ENCODE measurements around the gene RNF40.
A peak's percentile ranks its signal among the peaks of the same experiment; 100 is the strongest.

Gene RNF40

DNA sequence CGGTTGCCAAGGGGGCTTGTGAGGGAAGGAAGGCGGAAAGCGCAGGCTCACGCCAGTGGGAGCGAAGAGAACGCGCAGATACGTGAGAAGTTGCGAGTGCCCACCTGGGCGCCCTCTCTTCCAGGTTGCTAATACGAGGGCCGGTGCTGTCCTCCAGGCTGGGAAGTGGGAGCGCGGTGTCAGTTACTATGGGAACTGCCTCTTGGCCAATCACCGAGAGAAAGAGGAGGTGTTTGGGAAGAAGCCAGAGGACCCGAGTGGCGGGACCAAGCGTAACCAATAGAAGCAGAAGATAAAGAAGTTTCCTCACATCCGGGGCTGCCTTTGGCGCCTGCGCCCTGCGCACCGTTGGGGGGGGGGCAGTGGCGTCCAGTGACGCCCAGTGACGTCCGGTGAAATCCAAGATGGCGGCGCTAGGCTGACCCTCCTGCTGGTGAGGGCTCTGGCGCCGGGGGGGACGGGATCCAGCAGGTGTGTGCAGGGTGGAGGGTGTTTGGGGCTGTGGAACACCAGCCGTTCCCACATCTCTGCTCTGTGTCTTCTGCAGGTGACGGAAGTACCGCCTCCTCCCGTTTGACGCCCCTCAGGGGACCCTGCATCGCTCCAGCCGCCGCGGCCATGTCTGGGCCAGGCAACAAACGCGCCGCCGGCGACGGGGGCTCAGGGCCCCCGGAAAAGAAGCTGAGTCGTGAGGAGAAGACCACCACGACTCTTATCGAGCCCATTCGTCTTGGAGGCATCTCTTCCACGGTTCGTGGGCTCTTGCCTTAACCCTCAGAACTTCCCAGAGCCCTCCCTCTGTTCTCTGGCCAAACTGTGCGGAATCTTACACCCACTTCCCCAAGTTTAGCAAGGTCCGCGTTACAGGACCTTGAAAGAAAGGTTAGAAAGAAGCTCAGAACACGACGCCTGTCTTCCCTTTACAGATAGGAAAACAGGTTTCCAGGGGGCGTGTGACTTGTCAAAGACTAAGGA, at the start of gene RNF40, which contains the start of gene CFAP119:
Gene RNF40, plus strand, starts transcription at position 395 of the 975 bp plus-strand sequence. Its CDS starts 224 bp downstream, at position 619.
Gene CFAP119, minus strand, starts transcription at position 135 of the 975 bp plus-strand sequence. CDS start 314 bp downstream, outside the sequence.
- DNase-seq, result peak; percentile 99

DNA sequence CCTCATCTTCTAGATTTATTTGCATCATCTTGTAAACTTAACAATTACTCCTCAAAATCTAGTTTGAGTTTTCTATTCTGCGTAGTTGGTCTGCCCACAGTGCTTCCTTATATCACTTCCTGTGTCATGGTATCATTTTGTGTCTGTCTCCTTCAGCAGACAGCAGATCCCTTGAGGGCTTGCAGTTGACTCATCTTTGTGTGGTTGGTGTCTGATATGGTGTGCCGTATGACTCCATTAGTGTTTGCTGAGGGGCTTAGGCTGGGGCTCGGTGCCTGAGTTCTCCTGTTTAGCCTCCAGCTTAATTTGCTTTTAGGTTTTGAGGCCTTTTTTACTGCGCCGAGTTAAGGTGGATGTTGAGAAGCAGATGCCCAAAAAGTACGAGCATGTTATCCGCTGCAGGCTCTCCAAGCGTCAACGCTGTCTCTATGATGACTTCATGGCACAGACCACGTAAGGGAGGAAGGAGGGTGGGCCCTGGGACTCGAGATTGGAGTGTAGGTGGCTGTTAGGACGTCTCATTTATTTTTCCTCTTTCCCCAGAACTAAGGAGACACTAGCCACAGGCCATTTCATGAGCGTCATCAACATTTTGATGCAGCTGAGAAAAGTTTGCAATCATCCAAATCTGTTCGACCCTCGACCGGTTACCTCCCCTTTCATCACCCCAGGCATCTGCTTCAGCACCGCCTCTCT, 46.2 kb upstream of the RNF40 start:
- DNase-seq, result no peak

DNA sequence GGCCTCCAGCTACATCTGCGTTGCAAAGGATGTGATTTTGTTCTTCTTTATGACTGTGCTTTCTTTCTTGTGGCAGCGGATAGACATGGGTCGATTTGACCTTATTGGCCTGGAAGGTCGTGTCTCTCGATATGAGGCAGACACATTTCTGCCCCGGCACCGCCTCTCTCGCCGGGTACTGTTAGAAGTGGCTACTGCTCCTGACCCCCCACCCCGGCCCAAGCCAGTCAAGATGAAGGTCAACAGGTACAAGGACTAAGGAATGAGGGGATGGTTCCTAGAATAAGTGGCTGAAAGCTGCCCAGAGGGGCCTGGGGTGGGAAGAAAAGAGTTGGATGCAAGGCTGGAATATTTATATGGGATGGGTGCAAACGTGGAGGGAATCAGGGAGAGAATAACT, 42.0 kb upstream of the RNF40 start:
- no peak for DNase-seq

DNA sequence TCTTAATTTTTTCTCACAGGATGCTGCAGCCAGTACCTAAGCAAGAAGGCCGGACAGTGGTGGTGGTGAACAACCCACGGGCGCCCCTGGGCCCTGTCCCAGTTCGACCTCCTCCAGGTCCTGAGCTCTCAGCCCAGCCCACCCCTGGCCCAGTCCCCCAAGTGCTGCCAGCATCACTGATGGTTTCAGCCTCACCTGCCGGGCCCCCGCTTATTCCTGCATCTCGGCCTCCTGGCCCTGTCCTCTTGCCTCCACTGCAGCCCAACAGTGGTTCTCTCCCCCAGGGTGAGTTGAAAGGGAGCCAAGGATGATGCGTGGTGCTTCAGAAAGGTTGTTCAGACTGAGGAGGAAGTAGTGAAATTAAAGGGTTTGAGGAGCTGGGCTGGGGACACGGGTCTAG, 41.4 kb upstream of the RNF40 start:
- no peak for DNase-seq

DNA sequence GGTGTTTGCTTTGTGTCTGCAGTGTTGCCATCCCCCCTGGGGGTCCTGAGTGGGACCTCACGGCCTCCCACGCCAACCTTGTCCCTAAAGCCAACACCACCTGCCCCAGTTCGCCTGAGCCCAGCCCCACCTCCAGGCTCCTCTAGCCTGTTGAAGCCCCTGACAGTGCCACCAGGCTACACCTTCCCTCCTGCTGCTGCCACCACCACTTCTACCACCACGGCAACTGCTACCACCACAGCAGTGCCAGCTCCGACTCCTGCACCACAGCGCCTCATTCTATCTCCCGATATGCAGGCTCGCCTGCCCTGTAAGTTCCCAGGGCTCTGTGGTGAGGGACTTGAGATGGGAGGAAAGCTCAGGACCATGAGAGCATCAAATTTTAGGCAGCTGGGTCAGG, 41.0 kb upstream of the RNF40 start:
- DNase-seq, result no peak

DNA sequence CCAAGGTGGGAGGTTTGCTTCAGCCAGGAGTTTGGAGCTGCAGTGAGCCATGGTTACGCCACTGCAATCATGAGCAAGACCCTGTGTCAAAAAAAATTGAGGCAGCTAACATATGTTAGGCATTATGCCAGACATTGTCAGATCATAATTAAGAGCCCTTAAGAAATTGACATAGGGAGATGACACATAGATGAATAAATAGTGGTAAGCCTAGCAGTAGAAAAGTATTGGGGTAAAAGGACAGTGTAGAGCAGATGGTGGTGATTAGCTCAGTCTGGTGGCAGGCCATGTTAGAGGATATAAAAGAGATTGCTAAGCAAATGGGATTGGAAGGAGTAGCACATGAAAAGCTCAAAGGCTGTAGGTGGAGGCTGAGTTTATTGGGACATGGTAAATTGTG, 40.5 kb upstream of the RNF40 start:
- DNase-seq, result no peak

DNA sequence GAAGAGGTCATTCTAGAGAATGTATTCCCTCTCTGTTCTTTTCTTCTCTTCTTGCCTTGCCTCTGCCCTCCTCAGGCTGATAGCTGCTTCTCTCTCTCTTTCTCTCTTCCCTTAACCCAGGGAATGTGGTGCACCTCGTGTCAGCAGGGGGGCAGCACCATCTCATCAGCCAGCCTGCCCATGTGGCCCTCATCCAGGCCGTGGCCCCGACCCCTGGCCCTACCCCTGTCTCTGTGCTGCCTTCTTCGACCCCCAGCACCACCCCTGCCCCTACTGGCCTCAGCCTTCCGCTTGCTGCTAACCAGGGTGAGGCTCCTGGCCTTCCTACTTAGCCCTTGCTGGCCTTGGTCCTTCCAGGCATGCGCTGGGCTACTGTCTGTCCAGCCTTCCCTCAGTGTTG, 39.7 kb upstream of the RNF40 start:
- DNase-seq, result no peak

DNA sequence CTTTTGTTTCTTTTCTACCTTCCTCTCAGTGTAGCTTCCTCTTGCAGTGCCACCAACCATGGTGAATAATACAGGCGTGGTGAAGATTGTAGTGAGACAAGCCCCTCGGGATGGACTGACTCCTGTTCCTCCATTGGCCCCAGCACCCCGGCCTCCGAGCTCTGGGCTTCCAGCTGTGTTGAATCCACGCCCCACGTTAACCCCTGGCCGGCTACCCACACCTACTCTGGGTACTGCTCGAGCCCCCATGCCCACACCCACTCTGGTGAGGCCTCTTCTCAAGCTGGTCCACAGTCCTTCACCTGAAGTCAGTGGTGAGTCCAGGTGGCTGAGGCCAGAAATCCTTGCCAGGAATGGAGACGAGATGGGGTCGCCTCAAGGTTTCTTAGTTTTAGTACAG, 39.2 kb upstream of the RNF40 start:
- DNase-seq, result no peak

DNA sequence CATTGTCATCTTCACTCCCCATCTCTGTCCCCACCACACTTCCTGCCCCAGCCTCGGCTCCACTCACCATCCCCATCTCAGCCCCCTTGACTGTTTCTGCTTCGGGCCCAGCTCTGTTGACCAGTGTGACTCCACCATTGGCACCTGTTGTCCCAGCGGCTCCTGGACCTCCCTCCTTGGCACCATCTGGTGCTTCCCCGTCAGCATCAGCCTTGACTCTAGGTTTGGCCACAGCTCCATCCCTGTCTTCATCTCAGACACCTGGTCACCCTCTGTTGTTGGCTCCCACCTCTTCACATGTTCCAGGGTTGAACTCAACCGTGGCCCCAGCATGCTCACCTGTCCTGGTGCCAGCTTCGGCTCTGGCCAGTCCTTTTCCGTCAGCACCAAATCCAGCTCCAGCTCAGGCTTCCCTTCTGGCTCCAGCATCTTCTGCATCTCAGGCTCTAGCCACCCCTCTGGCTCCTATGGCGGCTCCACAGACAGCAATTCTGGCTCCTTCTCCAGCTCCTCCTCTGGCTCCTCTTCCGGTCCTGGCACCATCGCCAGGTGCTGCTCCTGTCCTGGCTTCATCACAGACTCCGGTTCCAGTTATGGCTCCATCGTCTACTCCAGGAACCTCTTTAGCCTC, 38.3 kb upstream of the RNF40 start:
- no peak for DNase-seq

DNA sequence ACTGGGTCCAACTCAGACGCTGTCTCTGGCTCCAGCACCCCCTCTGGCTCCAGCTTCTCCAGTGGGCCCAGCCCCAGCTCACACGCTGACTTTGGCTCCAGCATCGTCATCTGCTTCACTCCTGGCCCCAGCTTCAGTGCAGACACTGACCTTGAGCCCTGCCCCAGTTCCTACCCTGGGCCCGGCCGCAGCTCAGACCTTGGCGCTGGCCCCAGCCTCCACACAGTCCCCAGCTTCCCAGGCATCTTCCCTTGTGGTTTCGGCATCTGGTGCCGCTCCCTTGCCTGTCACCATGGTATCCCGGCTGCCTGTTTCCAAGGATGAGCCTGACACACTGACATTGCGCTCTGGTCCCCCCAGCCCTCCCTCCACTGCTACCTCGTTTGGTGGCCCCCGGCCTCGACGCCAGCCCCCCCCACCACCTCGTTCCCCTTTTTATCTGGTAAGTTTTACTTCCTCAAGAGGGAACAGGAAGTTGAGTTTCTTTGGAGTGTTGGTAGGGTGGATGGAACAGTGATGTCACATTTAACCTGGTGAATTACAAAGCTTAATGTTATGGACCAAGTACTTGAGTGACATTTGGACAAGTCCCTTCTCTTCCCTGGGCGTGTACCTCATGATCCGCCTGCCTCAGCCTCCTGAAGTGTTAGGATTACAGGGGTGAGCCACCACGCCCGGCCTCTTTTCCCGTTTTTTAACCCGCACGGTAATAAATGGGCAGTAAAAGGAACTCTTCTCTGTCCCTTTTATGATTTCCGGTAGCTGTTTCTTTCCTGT, 37.3 kb upstream of the RNF40 start:
- no peak for DNase-seq

DNA sequence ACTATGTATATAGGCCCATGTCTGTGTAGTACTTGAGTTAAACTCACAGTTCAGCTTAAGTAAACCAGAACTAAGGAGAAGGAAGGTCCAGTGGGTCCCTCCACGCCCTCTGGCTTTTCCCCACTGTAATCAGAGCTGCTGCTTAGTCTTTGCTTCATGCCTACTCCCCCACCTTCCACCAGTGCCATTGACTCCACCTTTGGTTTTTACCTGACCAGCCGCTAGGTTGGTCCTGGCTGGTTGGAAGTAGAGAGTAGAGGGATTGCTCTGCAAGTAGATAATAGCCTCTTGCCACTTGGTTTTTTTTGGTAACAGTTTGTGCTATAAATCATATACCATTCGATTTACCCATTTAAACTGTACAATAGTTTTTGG, 36.7 kb upstream of the RNF40 start:
- DNase-seq, result no peak

DNA sequence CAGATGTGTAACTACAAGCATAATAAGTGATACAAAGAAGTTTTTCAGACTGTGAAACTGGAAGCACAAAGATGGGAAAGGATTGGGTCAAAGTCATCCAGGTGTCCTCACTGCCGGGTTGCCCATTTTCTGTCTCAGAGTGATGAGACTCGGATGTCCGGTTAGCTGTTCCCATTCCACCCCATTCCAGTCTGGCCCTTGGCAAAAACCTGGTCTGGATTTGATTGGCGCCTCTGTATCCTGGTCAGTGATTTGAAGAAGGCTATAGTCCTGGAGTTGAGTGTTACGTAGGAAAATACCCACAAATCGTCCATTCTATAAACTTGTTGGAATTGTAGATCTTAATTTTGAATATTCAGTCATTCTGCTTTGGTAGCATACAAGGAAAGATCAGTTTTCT, 33.8 kb upstream of the RNF40 start:
- no peak for DNase-seq

DNA sequence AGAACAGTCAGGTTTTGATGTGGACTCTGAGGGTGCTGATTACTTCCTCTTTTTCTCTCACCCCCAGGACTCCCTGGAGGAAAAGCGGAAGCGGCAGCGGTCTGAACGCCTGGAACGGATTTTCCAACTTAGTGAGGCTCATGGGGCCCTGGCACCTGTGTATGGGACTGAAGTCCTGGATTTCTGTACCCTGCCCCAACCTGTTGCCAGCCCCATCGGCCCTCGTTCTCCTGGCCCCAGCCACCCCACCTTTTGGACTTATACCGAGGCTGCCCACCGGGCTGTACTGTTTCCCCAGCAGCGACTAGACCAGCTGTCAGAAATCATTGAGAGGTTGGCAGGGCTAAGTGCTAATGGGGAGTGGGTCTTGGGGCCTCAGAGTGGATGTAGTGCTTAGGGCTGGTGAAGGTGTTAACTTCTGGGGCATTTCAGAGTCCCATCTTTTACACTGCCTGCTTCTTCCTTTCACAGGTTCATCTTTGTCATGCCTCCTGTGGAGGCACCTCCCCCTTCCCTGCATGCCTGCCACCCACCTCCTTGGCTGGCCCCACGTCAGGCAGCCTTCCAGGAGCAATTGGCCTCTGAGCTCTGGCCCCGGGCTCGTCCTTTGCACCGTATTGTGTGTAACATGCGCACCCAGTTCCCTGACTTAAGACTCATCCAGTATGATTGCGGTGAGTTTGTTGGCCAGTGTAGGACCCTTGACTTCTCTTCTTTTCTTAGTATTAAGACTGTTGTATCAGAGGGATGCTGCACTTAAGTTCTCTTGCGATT, 33.0 kb upstream of the RNF40 start:
- no peak for DNase-seq

DNA sequence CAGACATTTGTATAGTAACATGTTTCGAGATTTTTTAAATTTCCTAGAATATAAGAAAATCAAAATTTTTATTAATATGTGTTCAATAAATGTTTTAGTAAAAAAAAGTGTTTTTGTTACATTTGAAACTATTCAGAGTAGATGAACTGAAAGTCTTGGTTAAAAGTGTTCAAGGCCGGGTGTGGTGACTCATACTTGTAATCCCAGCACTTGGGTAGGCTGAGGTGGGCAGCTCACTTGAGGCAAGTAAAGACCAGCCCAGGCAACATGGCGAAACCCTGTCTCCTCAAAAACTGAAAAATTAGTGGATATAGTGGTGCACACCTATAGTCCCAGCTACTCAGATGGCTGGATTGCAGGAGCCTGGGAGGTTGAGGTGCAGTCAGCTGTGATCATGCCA, 30.7 kb upstream of the RNF40 start:
- DNase-seq, result no peak

DNA sequence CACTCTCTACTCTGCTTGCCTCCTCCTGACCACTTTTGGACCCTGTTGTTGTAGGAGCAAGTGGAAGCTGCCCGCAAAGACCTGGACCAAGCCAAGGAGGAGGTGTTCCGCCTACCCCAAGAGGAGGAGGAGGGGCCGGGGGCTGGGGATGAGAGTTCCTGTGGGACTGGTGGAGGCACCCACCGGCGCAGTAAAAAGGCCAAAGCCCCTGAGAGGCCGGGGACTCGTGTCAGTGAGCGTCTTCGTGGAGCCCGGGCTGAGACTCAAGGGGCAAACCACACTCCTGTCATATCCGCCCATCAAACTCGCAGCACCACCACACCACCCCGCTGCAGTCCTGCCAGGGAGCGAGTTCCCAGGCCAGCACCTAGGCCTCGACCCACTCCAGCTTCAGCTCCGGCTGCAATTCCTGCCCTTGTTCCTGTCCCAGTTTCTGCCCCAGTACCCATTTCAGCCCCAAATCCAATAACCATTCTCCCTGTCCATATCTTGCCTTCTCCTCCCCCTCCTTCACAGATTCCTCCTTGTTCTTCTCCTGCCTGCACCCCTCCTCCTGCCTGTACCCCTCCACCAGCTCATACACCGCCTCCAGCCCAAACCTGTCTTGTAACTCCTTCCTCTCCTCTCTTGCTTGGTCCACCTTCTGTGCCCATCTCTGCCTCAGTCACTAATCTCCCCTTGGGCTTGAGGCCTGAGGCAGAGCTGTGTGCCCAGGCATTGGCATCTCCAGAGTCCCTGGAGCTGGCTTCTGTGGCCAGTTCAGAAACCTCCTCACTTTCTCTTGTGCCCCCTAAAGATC, 24.9 kb upstream of the RNF40 start:
- no peak for DNase-seq

DNA sequence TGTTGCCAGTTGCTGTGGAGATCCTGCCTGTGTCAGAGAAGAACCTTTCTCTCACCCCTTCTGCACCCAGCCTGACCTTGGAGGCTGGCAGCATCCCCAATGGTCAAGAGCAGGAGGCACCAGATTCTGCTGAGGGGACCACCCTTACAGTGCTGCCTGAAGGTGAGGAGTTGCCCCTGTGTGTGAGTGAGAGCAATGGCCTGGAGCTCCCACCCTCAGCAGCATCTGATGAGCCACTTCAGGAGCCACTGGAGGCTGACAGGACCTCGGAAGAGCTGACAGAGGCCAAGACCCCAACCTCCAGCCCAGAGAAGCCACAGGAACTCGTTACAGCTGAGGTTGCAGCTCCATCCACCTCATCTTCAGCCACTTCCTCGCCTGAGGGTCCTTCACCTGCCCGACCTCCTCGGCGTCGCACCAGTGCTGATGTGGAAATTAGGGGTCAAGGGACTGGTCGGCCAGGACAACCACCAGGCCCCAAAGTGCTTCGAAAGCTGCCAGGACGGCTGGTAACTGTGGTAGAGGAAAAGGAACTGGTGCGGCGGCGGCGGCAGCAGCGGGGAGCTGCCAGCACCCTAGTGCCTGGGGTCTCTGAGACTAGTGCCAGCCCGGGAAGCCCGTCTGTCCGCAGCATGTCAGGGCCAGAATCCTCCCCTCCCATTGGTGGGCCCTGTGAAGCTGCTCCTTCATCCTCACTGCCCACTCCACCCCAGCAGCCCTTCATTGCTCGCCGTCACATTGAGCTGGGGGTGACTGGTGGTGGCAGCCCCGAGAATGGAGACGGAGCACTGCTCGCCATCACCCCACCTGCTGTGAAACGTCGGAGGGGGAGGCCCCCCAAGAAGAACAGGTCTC, 24.1 kb upstream of the RNF40 start:
- no peak for DNase-seq

DNA sequence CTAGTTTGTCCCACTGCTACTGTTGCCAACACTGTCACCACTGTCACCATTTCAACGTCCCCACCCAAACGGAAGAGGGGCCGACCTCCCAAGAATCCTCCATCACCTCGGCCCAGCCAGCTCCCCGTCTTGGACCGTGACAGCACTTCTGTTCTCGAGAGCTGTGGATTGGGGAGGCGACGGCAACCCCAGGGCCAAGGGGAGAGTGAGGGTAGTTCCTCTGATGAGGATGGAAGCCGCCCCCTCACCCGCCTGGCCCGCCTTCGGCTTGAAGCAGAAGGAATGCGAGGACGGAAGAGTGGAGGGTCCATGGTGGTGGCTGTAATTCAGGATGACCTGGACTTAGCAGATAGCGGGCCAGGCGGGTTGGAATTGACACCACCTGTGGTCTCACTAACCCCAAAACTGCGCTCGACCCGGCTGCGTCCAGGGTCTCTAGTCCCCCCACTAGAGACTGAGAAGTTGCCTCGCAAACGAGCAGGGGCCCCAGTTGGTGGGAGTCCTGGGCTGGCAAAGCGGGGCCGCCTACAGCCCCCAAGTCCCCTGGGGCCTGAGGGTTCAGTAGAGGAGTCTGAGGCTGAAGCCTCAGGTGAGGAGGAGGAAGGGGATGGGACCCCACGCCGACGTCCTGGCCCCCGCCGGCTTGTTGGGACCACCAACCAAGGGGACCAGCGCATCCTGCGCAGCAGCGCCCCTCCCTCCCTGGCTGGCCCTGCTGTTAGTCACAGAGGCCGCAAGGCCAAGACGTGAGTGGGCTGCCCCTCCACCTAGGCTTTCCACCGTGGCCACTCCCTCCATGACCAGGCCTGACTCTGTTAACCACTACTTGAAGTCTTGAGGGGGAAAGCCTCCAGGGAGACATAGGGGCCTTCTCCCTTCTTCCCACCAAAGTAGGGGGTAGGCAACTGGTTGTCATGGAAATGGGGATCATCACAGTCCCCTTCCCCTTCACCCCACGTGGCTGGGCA, 22.9 kb upstream of the RNF40 start:
- DNase-seq, result no peak

DNA sequence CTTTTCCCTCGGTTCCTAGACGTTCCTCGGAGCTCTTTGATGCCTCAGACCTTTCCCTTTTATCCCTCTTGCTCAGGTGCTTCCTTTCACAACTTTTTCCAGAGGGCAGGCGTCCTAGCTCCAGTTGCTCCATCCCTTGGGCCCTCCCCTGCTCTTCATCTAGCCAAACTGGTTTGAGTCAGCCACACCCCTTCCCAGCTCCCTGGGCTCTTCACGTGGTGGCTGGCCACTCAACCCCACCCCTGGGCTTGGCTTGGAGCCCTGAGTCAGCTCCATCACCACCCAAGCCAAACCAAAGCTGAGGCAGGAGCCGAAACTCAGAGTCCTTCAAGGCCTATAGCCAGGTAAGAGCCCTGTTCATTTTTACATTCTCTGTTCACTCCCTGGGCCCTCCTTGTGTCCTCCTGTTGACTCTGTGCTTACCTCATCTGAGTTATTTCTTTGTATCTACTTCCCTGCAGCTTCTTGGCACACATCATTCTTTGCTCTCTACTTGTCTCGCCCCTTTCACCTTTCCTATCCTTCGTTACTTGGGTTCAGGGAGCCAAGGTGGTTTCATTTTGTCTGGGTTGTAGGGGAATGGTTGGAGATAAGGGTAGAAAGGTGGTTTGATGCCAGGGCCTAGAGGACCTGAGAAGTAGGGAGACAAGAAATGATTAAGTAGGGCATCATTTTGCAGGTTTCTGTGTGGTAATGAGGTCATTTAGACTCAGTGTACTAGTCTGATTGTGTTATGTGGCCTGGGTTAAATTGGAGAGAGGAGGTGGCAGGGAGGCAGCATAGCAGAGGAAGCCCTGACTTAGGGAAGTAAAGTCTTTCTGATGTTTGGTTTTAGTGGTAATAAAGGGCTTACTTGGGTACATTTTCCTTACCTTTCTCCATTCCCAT, 21.5 kb upstream of the RNF40 start:
- DNase-seq, result peak; percentile 58
